HepG2 (cell line): Measurements from ENCODE around the gene CD248. TPM values are rescaled to one million over a fixed set of nuclear protein-coding genes. Genes with fewer than 3 reads are reported as not detected.
A peak's percentile ranks its signal among the peaks of the same experiment; 100 is the strongest.

Source experiments
- ADNP ChIP-seq: sonication (generic); formaldehyde crosslinking; IDR thresholded peaks from 2 replicates; pipeline ENCODE4 v1.4.0; 2020; ENCODE audit warnings: missing genetic modification reagents
- ARID2 ChIP-seq: sonication (generic); formaldehyde crosslinking; IDR thresholded peaks from 2 replicates; pipeline ENCODE4 v1.8.1; 2022; ENCODE audit warnings: mild to moderate bottlenecking, missing genetic modification reagents, borderline replicate concordance
- ASH2L ChIP-seq: fragments of 300-600, 200-600 bp; sonication (generic); IDR thresholded peaks from 2 replicates; pipeline ENCODE4 v1.7.0; 2017; ENCODE audit warnings: low read depth, mild to moderate bottlenecking, moderate library complexity, mixed read lengths, low read length; ENCODE audit not compliant: insufficient read length
- ATF3 ChIP-seq: sonication (generic); formaldehyde crosslinking; IDR thresholded peaks from 2 replicates; pipeline ENCODE4 v1.4.0; 2020; ENCODE audit warnings: missing genetic modification reagents
- BORCS8-MEF2B ChIP-seq: sonication (generic); formaldehyde crosslinking; IDR thresholded peaks from 2 replicates; pipeline ENCODE4 v1.8.0; 2022; ENCODE audit warnings: mild to moderate bottlenecking, missing genetic modification reagents
- FOXA3 ChIP-seq: IDR thresholded peaks from 2 replicates; pipeline ENCODE4 v1.6.1; 2016; ENCODE audit warnings: missing genetic modification reagents, missing compliant biosample characterization
- KLF16 ChIP-seq, 2 experiments: sonication (generic) in 1 of 2; formaldehyde crosslinking in 1 of 2; IDR thresholded peaks; 2 replicates each; pipeline versions ENCODE4 v1.6.1 to v1.8.0; 2016 to 2023; ENCODE audit warnings: missing genetic modification reagents in 2 of 2, missing compliant biosample characterization in 1 of 2
- KMT2B ChIP-seq: IDR thresholded peaks from 2 replicates; pipeline ENCODE4 v1.6.1; 2016; ENCODE audit warnings: missing genetic modification reagents, missing compliant biosample characterization
- MED1 ChIP-seq: sonication (generic); formaldehyde crosslinking; IDR thresholded peaks from 2 replicates; pipeline ENCODE4 v1.4.0; 2020; ENCODE audit warnings: missing genetic modification reagents
- PAX8 ChIP-seq: sonication (generic); formaldehyde crosslinking; IDR thresholded peaks from 2 replicates; pipeline ENCODE4 v1.8.0; 2022; ENCODE audit warnings: mild to moderate bottlenecking, missing genetic modification reagents, borderline replicate concordance
- RXRA ChIP-seq: sonication (generic); formaldehyde crosslinking; IDR thresholded peaks from 2 replicates; pipeline ENCODE4 v1.5.1; 2020; ENCODE audit warnings: missing genetic modification reagents
- STAG1 ChIP-seq: sonication (generic); formaldehyde crosslinking; IDR thresholded peaks from 2 replicates; pipeline ENCODE4 v1.4.0; 2020; ENCODE audit warnings: missing genetic modification reagents
- TCF12 ChIP-seq, 2 experiments: fragments of 450-650 bp in 1 of 2; sonication (generic) in 1 of 2; formaldehyde crosslinking in 1 of 2; IDR thresholded peaks; 2 replicates each; pipeline versions ENCODE4 v1.6.1 to v1.8.0; 2017 to 2022; ENCODE audit warnings: antibody characterized with exemption in 1 of 2, mild to moderate bottlenecking in 1 of 2, missing genetic modification reagents in 1 of 2, moderate library complexity in 1 of 2
- ZNF280B ChIP-seq: sonication (generic); formaldehyde crosslinking; IDR thresholded peaks from 2 replicates; pipeline ENCODE4 v1.5.0; 2020; ENCODE audit warnings: missing genetic modification reagents, mild to moderate bottlenecking, borderline replicate concordance
- ZNF570 ChIP-seq: sonication (generic); formaldehyde crosslinking; IDR thresholded peaks from 2 replicates; pipeline ENCODE4 v1.4.0; 2020; ENCODE audit warnings: mild to moderate bottlenecking, missing genetic modification reagents, borderline replicate concordance
- ZNF605 ChIP-seq: sonication (generic); formaldehyde crosslinking; IDR thresholded peaks from 2 replicates; pipeline ENCODE4 v1.8.0; 2022; ENCODE audit warnings: mild to moderate bottlenecking, missing genetic modification reagents
- ZNF891 ChIP-seq: sonication (generic); formaldehyde crosslinking; IDR thresholded peaks from 2 replicates; pipeline ENCODE4 v1.5.0; 2020; ENCODE audit warnings: mild to moderate bottlenecking, missing genetic modification reagents
- polyA plus RNA-seq, 8 experiments: library from polyadenylated mRNA; depleted of rRNA in 3 of 8; stranded (reverse) in 7 of 8; unstranded in 1 of 8; fragments of >200 nt; fragmentation: Illumina TruSeq in 4 of 8; extraction: Trizol in 4 of 8; gene quantifications; 2 replicates each; pipeline versions ENCODE4 v1.2.1 to v1.2.3, GENCODE V29; 2011 to 2016; ENCODE audit warnings: low read depth in 4 of 8, missing spikeins in 1 of 8, mixed read lengths in 1 of 8; ENCODE audit not compliant: insufficient read depth in 1 of 8
- total RNA-seq, 5 experiments: library from RNA; depleted of rRNA; stranded (reverse); fragments of >200 nt; fragmentation: Illumina TruSeq; extraction: Trizol; gene quantifications; 2 replicates each; pipeline ENCODE4 v1.2.3, GENCODE V29; 2016; ENCODE audit warnings: low read depth in 1 of 5
- TF ChIP-seq, protein P1 (sequence below): IDR thresholded peaks from 2 replicates; pipeline ENCODE4 v1.6.1; 2016
- TF ChIP-seq, protein P2 (sequence below): sonication (generic); formaldehyde crosslinking; IDR thresholded peaks from 2 replicates; pipeline ENCODE4 v1.4.0; 2020; ENCODE audit warnings: missing genetic modification reagents
- TF ChIP-seq, protein P3 (sequence below): sonication (generic); formaldehyde crosslinking; conservative IDR thresholded peaks from 2 replicates; pipeline ENCODE4 v1.4.0; 2020; ENCODE audit warnings: missing genetic modification reagents

The CD248 gene
- total and polyA plus RNA-seq, 2 of the 13 experiments (the other 11 are each of a cell fraction or from before 2014, with no cell fraction given) = 0.25 to 0.35 TPM

- TF ChIP-seq ZNF280B (CRISPR knock-in tag) = peak; percentile 85; the same call in 1 of the 2 replicates
- peak; percentile 69 for TF ChIP-seq FOXA3
- TF ChIP-seq MED1 (CRISPR knock-in tag) = peak; percentile 69
- TF ChIP-seq, protein P1, sequence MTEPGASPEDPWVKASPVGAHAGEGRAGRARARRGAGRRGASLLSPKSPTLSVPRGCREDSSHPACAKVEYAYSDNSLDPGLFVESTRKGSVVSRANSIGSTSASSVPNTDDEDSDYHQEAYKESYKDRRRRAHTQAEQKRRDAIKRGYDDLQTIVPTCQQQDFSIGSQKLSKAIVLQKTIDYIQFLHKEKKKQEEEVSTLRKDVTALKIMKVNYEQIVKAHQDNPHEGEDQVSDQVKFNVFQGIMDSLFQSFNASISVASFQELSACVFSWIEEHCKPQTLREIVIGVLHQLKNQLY (CRISPR knock-in tag) = peak; percentile 88
- TF ChIP-seq TCF12 (IDR thresholded peaks at IDR 0.05) = no peak
- no peak for TF ChIP-seq TCF12 (CRISPR knock-in tag; IDR thresholded peaks at IDR 0.05)
- peak; percentile 28 for TF ChIP-seq ASH2L
- TF ChIP-seq ATF3 (CRISPR knock-in tag) = no peak
- peak; percentile 38; the same call in 1 of the 2 replicates for TF ChIP-seq ADNP (CRISPR knock-in tag)
- peak; percentile 87 for TF ChIP-seq STAG1 (CRISPR knock-in tag)
- TF ChIP-seq ZNF891 (CRISPR knock-in tag) = 0 out of 2 replicates have a peak, but pooled peaks have one; percentile 57
- 0 out of 2 replicates have a peak, but pooled peaks have one; percentile 44 for TF ChIP-seq KMT2B (CRISPR knock-in tag)
- TF ChIP-seq PAX8 (CRISPR knock-in tag) = no peak
- no peak for TF ChIP-seq ZNF570 (CRISPR knock-in tag)
- TF ChIP-seq ZNF605 = peak; percentile 78
- TF ChIP-seq, protein P2, sequence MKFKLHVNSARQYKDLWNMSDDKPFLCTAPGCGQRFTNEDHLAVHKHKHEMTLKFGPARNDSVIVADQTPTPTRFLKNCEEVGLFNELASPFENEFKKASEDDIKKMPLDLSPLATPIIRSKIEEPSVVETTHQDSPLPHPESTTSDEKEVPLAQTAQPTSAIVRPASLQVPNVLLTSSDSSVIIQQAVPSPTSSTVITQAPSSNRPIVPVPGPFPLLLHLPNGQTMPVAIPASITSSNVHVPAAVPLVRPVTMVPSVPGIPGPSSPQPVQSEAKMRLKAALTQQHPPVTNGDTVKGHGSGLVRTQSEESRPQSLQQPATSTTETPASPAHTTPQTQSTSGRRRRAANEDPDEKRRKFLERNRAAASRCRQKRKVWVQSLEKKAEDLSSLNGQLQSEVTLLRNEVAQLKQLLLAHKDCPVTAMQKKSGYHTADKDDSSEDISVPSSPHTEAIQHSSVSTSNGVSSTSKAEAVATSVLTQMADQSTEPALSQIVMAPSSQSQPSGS (CRISPR knock-in tag) = peak; percentile 77
- TF ChIP-seq, protein P3, sequence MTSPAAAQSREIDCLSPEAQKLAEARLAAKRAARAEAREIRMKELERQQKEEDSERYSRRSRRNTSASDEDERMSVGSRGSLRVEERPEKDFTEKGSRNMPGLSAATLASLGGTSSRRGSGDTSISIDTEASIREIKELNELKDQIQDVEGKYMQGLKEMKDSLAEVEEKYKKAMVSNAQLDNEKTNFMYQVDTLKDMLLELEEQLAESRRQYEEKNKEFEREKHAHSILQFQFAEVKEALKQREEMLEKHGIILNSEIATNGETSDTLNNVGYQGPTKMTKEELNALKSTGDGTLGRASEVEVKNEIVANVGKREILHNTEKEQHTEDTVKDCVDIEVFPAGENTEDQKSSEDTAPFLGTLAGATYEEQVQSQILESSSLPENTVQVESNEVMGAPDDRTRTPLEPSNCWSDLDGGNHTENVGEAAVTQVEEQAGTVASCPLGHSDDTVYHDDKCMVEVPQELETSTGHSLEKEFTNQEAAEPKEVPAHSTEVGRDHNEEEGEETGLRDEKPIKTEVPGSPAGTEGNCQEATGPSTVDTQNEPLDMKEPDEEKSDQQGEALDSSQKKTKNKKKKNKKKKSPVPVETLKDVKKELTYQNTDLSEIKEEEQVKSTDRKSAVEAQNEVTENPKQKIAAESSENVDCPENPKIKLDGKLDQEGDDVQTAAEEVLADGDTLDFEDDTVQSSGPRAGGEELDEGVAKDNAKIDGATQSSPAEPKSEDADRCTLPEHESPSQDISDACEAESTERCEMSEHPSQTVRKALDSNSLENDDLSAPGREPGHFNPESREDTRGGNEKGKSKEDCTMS (CRISPR knock-in tag) = 0 out of 2 replicates have a peak, but pooled peaks have one; percentile 51
- TF ChIP-seq BORCS8-MEF2B (CRISPR knock-in tag) = peak; percentile 67; the same call in 1 of the 2 replicates
- peak in 1 of 2 experiments; percentile 88; a peak in 2 of 4 replicates for TF ChIP-seq KLF16 (CRISPR knock-in tag; IDR thresholded peaks at IDR 0.05)
- TF ChIP-seq ARID2 (CRISPR knock-in tag) = no peak
- TF ChIP-seq RXRA = peak; percentile 55
Measured at GRCh38 chr11:66328302-66329144, 11.7 kb upstream of the CD248 start (continued).
